Activated T-cell treated with anti-CD3 and anti-CD28 coated beads, Interleukin-2, amount 50 U/mL, for 72 hours (primary cell): ENCODE results near the gene LSP1. TPM values are rescaled to one million over a fixed set of nuclear protein-coding genes. Genes with fewer than 3 reads are reported as not detected.
"Not testable (repeated sequence)": the region's sequence is repeated elsewhere in the genome, so short reads cannot be mapped to it uniquely, and the experiment has no call there.

ENCODE experiments used
- ATAC-seq, 2 donors: fragments of 150-1000 bp; cut with Tn5 transposase; replicated peaks in 1 of 2; 2 replicates each; pipeline ENCODE4 v1.10.0; 2021; ENCODE audit warnings: moderate library complexity in 2 of 2, mild to moderate bottlenecking in 1 of 2
- DNase-seq, 2 donors: peaks; one replicate each; pipeline ENCODE4 v3.0.0; 2021 to 2022; ENCODE audit warnings: mixed read lengths in 1 of 2
- H3K27ac Mint-ChIP-seq: one replicate; pipeline ENCODE4 v1.8.0; 2022; ENCODE audit warnings: mild to moderate bottlenecking, moderate library complexity, mixed read lengths
- H3K27me3 Mint-ChIP-seq: one replicate; pipeline ENCODE4 v1.8.0; 2022; ENCODE audit warnings: low read depth, mixed read lengths
- H3K36me3 Mint-ChIP-seq, 2 donors: one replicate each; pipeline ENCODE4 v1.8.0; 2022; ENCODE audit warnings: mixed read lengths in 2 of 2, mild to moderate bottlenecking in 1 of 2; ENCODE audit not compliant: insufficient read depth in 2 of 2
- H3K4me1 Mint-ChIP-seq: one replicate; pipeline ENCODE4 v1.8.0; 2022; ENCODE audit warnings: low read depth, mixed read lengths
- H3K4me3 Mint-ChIP-seq, 2 donors: one replicate each; pipeline ENCODE4 v1.8.0; 2022; ENCODE audit warnings: mild to moderate bottlenecking in 2 of 2, mixed read lengths in 2 of 2, moderate library complexity in 2 of 2
- H3K9me3 Mint-ChIP-seq, 2 donors: one replicate each; pipeline ENCODE4 v1.8.0; 2022; ENCODE audit warnings: mixed read lengths in 2 of 2
- total RNA-seq, 2 donors: library from RNA; stranded (reverse); gene quantifications; one replicate each; pipeline ENCODE4 v1.2.3, GENCODE V29; 2022

Gene LSP1
- total RNA-seq, 2 donors from 2014 or later, result 301 to 312 TPM

DNA sequence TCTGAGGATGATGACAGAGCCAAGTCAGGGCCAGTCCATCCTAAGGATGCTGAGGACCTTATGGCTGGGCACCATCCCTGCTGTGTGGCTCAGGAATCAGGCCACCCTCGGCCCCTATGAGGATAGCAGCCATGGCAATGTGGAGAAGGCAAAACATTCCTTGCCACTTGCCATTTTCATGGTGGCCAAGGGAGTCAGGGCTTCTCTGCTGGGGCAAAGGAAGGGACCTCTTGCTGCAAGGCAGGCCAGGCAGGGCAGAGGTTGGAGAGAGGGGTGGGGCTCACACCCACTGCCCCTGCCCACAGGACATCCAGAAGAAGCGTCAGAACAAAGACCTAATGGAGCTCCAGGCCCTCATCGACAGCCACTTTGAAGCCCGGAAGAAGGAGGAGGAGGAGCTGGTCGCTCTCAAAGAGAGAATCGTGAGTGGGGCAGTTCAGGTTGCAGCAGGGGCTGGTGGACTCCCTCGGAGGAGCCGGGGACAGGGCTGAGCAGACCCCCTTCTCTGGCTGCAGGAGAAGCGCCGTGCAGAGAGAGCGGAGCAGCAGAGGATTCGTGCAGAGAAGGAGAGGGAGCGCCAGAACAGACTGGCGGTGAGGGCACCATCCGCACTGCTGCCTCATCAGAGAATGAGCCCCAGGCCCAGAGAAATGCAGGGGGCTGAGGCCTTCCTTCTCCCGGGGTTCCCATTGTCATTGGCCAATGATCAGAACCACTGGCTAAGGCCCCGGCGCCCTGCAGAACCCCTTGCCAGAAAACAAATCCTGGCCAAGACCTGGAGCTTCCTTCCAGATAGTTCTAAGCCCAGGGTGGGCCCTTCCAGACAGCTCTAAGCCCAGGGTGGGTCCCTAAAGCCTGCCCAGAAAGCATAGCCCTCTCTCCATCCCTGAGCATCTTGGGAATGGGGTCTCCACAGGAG is 80.8 kb downstream of the LSP1 start:
- ATAC-seq (no peak), DNase-seq (no peak)
- Mint-ChIP-seq H3K4me1 (no peaks in the 10 kb centered on the region), H3K27me3 (peaks cover 9% of the 10 kb centered on the region), H3K9me3 (no peaks in the 10 kb centered on the region), H3K27ac (no peak overlapping the region), H3K4me3 (no peak overlapping the region), H3K36me3 (no peaks in the 10 kb centered on the region)

- ATAC-seq, result no peak
- no peaks in the 10 kb centered on the region for H3K9me3 Mint-ChIP-seq
- DNase-seq, result no peak
- H3K27me3 Mint-ChIP-seq, result peaks cover 9% of the 10 kb centered on the region
- H3K36me3 Mint-ChIP-seq, result no peaks in the 10 kb centered on the region
- peaks cover 5% of the 10 kb centered on the region for H3K4me1 Mint-ChIP-seq
- H3K4me3 Mint-ChIP-seq, result no peak overlapping the region
- no peak overlapping the region for H3K27ac Mint-ChIP-seq
These were observed 81.7 kb downstream of the LSP1 start for GRCh38 chr11:1934335-1935155.

- ATAC-seq (no peak), DNase-seq (no peak)
- peaks cover 5% of the 10 kb centered on the region for H3K4me1 Mint-ChIP-seq
- H3K9me3 Mint-ChIP-seq, result no peaks in the 10 kb centered on the region
- peaks cover 9% of the 10 kb centered on the region for H3K27me3 Mint-ChIP-seq
- H3K4me3 Mint-ChIP-seq, result no peak overlapping the region
- no peaks in the 10 kb centered on the region for H3K36me3 Mint-ChIP-seq
- no peak overlapping the region for H3K27ac Mint-ChIP-seq
These were observed 82.5 kb downstream of the LSP1 start for GRCh38 chr11:1935156-1936071.

- no peak for DNase-seq
- H3K36me3 Mint-ChIP-seq, result no peaks in the 10 kb centered on the region
- peaks cover 9% of the 10 kb centered on the region for H3K27me3 Mint-ChIP-seq
- no peak overlapping the region for H3K27ac Mint-ChIP-seq
- H3K9me3 Mint-ChIP-seq, result no peaks in the 10 kb centered on the region
- no peak for ATAC-seq
- peaks cover 5% of the 10 kb centered on the region for H3K4me1 Mint-ChIP-seq
- H3K4me3 Mint-ChIP-seq, result no peak overlapping the region
These were observed 83.3 kb downstream of the LSP1 start for GRCh38 chr11:1936072-1936780.

DNA sequence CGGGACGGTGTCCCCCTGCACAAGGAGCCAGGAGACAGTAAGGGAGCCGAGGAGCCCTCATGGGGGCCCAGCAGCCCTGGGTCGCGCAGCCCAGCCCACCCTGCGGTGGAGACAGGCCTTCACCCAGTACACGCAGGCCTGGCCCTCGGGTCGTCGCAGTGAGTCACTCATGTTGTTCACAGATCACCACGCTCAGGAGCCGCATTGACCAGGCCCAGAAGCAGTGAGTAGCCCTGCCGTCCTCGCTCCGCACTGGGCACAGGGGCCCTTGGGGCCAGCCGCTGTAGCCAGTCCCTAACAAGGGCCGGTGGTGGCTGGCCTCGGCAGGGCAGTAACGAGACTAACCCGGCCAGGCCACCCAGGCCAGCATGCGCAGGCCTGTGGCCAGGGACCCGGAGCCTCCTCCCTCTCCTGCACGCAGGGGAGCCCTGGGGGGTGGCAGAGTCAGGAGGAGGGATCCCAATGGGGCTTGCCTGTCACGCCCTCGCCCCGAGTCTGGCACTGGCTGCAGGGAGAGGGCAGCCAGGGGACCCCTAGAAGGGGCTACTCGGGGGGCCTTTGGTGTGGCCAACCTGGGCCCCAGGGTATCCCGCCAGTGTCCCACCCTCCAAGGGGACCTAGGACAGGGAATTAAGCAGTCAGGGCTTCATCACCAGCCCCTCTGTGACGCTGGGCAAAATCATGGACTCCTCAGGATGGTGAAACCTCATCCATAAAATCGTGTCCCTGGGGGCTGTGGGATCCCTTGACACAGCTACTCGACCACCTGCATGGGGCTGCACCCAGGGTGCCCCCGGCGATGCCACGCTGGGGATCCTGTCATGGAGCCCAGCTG is 84.1 kb downstream of the LSP1 start:
- no peak for ATAC-seq
- Mint-ChIP-seq H3K36me3 (no peaks in the 10 kb centered on the region), H3K9me3 (no peaks in the 10 kb centered on the region), H3K4me3 (no peak overlapping the region), H3K27me3 (peaks cover 2% of the 10 kb centered on the region), H3K27ac (no peak overlapping the region), H3K4me1 (peaks cover 5% of the 10 kb centered on the region)
- peak; percentile 0 for DNase-seq

- Mint-ChIP-seq H3K4me3 (no peak overlapping the region), H3K27me3 (no peaks in the 10 kb centered on the region), H3K36me3 (no peaks in the 10 kb centered on the region), H3K9me3 (no peaks in the 10 kb centered on the region), H3K27ac (no peak overlapping the region), H3K4me1 (peaks cover 5% of the 10 kb centered on the region)
- DNase-seq, result peak in 1 of 2 donors; percentile 0
- ATAC-seq, result no peak
These were observed 84.9 kb downstream of the LSP1 start for GRCh38 chr11:1937616-1938342.

DNA sequence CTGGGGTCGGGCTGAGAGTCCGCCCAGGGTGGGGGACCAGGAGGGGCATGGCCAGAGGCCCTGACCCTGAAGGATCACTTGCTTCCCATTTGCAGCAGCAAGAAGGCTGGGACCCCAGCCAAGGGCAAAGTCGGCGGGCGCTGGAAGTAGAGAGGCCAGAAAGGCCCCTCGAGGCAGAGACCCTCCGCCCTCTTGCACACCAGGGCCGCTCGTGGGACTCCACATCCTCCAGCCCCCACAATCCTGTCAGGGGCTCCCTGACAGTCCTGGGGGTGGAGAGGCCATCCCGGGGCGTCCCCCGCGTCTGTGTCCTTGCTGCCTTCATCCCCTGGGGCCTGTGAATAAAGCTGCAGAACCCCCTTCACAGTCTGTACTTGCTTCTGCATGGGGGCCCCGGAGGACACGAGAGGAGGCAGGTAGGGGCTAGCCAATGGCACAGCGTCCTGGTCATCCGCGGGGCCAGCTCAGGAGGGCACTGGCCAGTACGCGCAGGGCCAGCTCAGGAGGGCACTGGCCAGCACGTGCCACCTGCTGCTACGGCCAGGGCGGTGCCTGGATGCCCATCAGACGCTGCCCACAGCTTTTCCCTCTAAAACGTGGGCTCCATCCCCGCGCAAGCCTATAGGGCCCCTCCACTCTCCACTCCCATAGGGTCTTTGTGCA is 85.6 kb downstream of the LSP1 start:
- peak in 1 of 2 donors; percentile 0 for DNase-seq
- Mint-ChIP-seq H3K36me3 (no peaks in the 10 kb centered on the region), H3K9me3 (no peaks in the 10 kb centered on the region), H3K27me3 (no peaks in the 10 kb centered on the region), H3K27ac (no peak overlapping the region), H3K4me3 (no peak overlapping the region), H3K4me1 (peaks cover 5% of the 10 kb centered on the region)
- ATAC-seq, result no peak

- Mint-ChIP-seq H3K4me1 (peaks cover 5% of the 10 kb centered on the region), H3K36me3 (no peaks in the 10 kb centered on the region), H3K27ac (no peak overlapping the region), H3K27me3 (no peaks in the 10 kb centered on the region), H3K9me3 (no peaks in the 10 kb centered on the region), H3K4me3 (peak overlapping the region in 1 of 2 donors; percentile 20)
- DNase-seq, result peak; percentile 5 to 14
- ATAC-seq, result no peak
These were observed 86.2 kb downstream of the LSP1 start for GRCh38 chr11:1939006-1939625.

- not testable (repeated sequence) for H3K27me3 Mint-ChIP-seq, ATAC-seq, H3K9me3 Mint-ChIP-seq, H3K4me3 Mint-ChIP-seq, H3K27ac Mint-ChIP-seq, H3K36me3 Mint-ChIP-seq, H3K4me1 Mint-ChIP-seq
- DNase-seq, result peak in 1 of 2 donors; percentile 0
These were observed 86.9 kb downstream of the LSP1 start for GRCh38 chr11:1939788-1940187.
